ENCODE measurements around the gene CLMP. TPM values are rescaled to one million over a fixed set of nuclear protein-coding genes. Genes with fewer than 3 reads are reported as not detected.
A peak's percentile ranks its signal among the peaks of the same experiment; 100 is the strongest.

Gene CLMP
- total RNA-seq, 3 donors from 2014 or later, result 4.7 to 84.9 (median 11.0) TPM

GRCh38 chr11:123063826-123064657, 131.0 kb downstream of the CLMP start:
- Histone ChIP-seq H3K36me3 (ENCODE audit: low read depth) (peaks cover 7% of the 10 kb centered on the region), H3K4me1 (ENCODE audit: low read depth) (peaks cover 21% of the 10 kb centered on the region), H3K4me3 (no peak overlapping the region), H3K9me3 (no peaks in the 10 kb centered on the region)
- no peak for TF ChIP-seq CTCF (IDR thresholded peaks at IDR 0.05)
- DNase-seq, result no peak
- no peak for ATAC-seq
- intact Hi-C loops (cut with DNase I, micrococcal nuclease), result no loop called here

DNA sequence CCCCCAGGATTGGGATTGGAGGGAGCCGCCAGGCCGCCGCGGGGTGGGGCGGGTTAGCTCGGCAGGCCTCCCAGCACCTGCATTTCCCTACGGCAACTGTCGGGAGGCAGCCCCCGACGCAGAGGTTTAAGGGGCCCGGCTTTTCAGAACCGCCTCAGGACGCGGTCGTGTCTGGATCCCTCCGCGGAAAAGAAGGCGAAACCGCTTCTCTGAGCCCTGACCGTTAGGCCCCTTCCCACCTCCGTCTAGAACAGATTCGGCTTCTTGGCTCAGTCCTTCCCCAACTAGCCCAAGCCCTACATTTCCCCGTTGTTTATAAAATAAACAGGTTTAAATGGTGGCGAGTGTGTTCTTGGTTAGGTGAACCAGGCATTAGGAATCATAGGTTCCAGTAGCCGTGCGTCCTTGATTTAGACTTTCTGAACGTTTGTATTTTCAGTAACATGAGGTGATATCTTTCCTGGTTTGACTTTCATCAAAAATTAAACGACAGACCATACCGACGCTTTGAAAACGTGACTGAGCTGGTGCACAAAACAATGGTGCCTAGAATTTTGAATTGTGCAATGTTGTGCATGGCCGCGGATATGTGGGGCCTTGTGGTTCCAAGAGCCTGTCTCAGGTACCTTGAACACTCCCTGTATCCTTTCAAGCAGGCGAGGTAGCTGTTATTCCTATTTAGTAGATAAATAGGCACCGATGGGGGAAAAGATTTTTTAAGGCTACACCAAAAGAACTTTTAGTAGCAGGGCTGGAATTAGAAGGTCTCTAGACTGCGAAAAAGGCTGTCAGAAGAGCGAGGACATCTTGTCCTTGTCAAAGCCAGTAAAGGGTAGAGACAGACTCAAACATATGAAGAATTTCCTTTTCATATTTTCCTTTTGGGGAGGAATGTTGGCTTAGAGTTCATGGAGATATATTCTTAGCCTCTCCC, 131.9 kb downstream of the CLMP start:
- DNase-seq, result peak in 2 of 3 donors; percentile 45 to 69
- intact Hi-C loops (cut with DNase I, micrococcal nuclease), result no loop called here
- ATAC-seq, result peak; percentile 16
- Histone ChIP-seq H3K4me3 (peak overlapping the region; percentile 98), H3K4me1 (ENCODE audit: low read depth) (peaks cover 28% of the 10 kb centered on the region), H3K36me3 (ENCODE audit: low read depth) (peaks cover 7% of the 10 kb centered on the region), H3K9me3 (no peaks in the 10 kb centered on the region)
- no peak for TF ChIP-seq CTCF (IDR thresholded peaks at IDR 0.05)

DNA sequence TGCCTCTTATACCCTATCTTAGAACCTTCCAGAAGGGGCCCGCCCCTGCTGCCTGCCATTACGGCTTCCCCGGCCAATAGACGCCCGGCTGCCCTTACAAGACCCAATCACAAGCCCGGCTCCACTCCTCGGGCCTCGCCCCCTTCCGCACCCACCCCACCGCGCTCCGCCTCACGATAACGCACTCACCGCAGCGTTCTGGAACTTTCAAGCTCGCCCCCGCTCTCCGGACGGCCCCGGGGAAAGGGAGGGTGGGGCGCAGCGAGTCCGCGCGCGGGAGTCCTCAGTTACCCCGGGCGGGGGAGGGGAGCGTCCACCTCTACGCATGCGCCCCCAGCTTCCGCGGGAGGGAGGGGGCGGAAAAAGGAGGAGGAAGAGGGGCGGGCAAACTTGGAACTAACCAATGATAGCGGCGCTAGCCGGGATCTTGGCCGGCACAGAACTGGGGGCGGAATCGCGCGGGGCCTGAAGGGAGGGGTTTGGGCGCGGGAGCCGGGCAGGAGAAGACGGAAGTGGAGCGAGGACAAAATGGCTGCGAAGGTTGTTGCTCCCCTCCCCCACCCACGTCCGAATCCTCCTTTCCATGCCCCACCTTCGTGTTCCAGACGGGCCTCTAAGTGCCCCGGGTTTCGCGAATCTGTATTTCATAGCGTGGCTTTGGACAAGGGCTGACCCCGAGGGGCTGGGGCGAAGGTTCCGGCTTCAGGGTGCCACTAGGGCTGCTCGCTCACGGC, 132.7 kb downstream of the CLMP start:
- Histone ChIP-seq H3K4me1 (ENCODE audit: low read depth) (peaks cover 30% of the 10 kb centered on the region), H3K9me3 (no peaks in the 10 kb centered on the region), H3K36me3 (ENCODE audit: low read depth) (peaks cover 7% of the 10 kb centered on the region), H3K4me3 (peak overlapping the region; percentile 98)
- DNase-seq (peak; percentile 98 to 100 (median 99)), ATAC-seq (peak; percentile 90)
- intact Hi-C loops (cut with DNase I, micrococcal nuclease), result no loop called here
- no peak for TF ChIP-seq CTCF (IDR thresholded peaks at IDR 0.05)

- ATAC-seq, result peak; percentile 35
- DNase-seq, result peak; percentile 75 to 89 (median 78)
- Histone ChIP-seq H3K4me3 (peak within 1 kb of the TSS; percentile 98), H3K9me3 (no peaks in the 10 kb centered on the region), H3K4me1 (ENCODE audit: low read depth) (peaks cover 33% of the 10 kb centered on the region), H3K36me3 (ENCODE audit: low read depth) (peaks cover 7% of the 10 kb centered on the region)
- intact Hi-C loops (cut with DNase I, micrococcal nuclease), result no loop called here
- no peak for TF ChIP-seq CTCF (IDR thresholded peaks at IDR 0.05)
These were observed 133.5 kb downstream of the CLMP start, which contains the start of gene HSPA8 for GRCh38 chr11:123061403-123062157. TSS of gene HSPA8 (minus strand) at chr11:123062136. CDS start at chr11:123061324, 812 bp downstream.

Data from mucosa of descending colon (tissue), 3 donors.